ENCODE measurements around the gene FADD.

The FADD gene

DNA sequence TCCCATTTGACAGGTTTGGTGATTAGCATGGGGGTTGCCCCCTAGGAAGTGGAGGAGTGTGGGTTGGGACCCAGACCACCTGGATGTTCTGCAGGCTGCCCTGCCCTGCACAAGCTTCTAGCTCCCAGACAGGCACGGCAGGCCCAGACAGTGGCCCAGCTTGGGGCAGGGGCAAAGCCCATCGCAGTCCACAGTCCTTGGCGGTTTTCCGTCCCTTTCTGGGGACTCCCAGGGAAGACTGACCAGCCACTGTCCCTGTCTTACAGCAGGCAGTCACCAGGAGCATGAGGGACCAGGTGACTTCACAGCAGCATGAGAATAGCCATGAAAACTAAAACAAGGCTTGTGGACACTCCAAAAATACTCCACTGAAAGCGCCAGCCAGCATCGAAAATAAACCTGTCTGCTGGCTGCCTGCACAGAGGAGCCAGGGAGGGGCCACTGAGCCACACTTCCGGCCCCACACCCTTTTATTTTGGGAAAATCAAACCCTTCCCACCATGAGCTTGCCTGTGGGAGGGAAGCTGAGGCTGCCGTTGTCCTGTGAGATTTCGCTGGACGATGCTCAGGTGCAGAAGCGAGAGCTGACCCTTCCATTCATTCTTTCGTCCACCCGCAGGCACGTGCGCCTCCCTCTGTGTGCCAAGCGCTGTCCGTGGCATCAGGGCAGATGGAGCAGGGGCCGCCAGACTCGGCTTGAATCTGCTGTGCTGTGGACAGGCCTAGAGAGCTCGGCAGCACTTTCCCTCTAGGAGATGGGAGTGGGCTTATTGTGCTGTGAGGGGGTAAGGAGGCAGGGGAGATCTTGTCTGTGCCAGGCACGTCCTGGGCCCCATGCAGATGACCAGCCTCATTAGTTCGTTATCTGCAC is 28.0 kb downstream of the FADD start:
- DNase-seq = no peak

DNA sequence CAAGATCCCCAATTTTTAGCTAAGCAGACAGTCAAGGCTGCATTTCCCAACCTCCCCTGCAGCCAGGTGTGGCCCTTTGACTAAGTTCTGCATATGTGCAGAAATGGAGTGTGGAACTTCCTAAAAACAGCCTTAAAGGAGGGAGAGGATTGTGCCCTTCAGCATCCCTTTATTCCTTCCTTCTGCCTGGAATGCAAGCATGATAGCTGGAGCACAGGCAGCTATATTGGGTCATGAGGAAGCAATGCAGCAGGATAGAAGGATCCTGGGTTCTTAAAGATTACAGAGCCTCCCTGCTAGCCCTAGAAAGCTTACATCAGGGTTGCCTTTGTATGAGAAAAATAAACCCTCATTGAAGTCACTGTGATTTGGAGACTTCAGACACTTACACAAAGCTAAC is 29.9 kb downstream of the FADD start:
- DNase-seq = no peak

DNA sequence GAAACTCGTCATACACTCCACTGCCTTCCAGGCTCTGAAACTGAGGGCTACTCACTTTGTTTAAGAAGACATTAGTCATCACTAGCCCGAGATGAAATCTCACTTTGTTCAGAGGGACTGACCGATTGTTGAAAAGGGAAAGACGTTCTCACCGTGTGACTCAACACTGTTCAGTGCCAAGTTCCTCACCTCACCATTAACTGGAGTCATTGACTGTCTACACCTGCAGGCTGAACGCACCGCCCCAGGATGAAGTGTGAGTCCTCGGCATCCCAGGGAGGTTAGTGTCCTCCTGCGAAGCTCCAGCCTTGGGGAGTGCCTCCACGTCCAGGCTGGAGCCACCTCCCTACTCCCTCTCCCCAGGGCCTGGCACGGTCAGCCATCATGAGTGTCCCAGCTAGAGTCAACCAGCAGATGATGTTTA is 30.4 kb downstream of the FADD start:
- no peak for DNase-seq

DNA sequence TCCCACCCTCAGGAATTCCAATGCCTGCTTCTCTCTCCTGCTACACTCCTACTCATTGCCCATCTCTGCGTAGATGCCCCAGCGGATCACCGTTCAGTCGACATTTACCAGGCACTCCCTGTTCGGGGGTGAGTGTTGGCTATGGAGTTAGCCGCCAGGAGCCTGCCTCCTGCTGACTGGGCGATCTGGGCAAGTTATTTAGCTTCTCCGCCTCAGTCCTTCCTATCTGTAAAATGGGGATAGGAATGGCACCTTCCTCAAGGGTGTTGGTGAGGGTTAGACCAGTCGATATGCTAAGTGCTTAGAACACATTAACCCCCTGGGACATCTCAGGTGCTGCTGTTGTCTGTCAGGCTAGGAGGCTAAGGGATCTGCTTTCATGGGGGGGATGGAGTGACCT is 30.9 kb downstream of the FADD start:
- no peak for DNase-seq

DNA sequence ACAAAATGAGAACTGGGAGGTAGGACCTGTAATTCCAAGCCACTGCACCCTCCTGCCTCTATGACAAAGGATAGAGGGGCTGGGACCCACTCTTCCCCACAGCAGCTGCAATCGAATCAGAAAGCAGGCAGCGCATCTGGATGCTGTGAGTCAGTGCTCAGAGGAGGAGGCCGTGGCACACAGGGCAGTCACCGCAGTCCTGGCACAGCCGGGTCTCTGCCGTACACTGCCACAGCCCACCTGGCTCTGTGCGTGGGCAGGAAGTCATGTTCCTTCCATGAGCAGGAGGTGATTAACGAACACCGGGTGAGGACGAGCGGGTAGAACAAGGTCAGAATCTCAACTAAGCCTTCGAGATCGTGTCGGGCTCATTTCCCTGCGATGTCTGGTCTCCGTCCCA is 37.2 kb downstream of the FADD start:
- DNase-seq = no peak

DNA sequence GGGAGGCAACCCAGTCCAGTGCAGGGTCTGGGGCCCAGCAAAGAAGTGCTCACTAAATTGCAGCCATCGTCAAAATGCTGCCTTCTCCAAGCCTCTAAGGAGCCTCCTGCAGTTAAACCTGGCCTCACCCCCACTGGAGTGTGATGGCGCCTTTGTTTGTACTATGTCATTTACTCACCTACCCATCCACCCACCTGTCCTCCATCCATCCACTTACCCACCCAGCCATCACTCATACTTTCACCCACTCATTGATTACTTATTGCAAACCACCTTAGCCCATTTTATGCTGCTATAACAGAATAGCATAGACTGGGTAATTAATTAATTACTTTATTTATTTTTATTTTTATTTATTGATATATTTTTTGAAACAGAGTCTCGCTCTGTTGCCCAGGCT is 38.6 kb downstream of the FADD start:
- no peak for DNase-seq

DNA sequence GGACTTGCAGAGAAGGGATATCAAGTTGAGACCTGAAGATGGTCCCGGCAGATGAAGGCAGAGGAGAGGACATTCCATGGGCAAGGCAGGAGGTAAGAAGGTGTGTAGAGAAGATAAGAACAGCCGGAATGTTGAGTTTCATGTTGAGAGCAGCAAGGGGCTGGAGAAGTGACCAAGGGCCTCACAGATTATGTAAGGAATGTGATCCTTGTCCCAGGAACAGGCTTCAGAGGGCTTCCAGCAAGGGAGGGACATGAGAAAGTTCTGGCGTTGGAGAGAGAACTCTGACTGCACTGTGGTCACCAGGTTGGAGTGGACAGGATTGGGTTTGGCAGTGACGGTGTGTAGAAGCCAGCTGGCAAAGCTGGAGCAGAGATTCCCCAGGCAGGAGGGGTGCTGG is 39.8 kb downstream of the FADD start:
- DNase-seq = no peak

DNA sequence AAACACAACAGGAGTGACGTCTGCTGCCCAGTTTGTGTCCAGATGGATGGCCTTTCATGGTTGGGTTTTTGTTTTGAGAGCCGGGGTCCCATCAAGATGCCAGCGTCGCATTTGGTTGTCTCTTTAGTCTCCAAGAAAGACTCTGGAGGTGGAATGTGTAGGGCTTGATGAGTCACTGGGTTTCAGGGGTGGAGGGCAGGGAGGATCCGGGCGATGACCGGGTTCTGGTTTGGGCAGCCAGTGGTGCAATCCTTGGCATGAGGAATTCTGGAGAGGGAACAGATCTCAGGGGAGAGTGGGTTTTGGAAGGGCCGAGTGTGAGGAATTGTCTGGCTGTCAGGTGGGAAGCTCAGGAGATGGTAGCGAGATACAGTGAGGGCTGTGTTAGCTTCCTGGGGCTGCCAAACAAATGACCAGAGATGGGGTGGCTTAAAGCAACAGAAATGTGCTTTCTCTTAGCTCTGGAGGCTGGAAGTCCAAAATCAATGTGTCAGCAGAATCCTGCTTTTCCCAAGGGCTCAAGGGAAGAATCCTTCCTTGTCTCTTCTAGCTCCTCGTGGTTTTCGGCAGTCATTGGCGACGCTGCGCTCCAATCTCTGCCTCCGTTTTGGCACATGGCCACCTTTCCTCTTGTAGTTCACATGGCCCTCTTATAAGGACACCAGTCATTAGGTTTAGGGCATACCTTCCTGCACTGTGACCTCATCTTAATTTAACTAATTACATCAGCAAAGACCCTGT is 41.0 kb downstream of the FADD start:
- no peak for DNase-seq

DNA sequence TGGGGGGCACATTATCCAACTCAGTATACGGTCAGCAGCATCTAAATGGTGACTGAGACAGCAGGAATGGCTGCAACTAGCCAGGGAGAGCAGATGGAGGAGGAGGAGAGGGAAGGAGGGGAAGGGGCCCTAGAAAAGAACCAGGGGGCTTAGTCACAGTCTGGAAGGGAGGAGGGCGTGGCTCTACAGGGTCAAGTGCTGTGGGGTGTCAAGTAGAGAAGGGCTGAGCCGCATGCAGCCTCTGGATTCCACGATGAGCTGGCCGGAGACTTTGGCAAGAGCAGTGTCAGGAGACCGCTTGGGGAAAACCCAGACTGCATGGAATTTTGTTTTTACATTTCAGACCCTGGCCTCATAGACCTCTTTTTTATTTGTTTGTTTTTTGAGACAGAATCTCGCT is 41.6 kb downstream of the FADD start:
- DNase-seq = no peak

DNA sequence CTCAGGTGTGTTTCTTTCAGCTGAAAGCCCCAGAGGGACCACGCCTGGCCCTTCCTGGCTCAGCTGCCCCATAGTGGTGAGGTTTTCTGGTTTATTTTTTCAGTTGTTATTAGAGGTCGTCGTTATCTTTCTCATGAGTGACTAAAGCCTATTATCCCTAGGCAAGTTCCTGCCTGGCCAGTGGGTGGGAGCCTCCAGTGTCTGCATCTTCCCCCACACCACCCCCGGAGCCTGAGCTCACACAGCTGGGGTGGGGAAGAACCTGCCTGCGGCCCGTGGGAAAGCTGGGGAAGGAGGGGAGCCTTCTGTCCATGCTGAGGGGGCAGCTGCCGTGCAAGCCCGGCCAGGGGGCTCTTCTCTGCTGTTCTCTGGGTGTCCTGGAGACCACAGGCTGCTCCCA is 43.1 kb downstream of the FADD start:
- DNase-seq = no peak

DNA sequence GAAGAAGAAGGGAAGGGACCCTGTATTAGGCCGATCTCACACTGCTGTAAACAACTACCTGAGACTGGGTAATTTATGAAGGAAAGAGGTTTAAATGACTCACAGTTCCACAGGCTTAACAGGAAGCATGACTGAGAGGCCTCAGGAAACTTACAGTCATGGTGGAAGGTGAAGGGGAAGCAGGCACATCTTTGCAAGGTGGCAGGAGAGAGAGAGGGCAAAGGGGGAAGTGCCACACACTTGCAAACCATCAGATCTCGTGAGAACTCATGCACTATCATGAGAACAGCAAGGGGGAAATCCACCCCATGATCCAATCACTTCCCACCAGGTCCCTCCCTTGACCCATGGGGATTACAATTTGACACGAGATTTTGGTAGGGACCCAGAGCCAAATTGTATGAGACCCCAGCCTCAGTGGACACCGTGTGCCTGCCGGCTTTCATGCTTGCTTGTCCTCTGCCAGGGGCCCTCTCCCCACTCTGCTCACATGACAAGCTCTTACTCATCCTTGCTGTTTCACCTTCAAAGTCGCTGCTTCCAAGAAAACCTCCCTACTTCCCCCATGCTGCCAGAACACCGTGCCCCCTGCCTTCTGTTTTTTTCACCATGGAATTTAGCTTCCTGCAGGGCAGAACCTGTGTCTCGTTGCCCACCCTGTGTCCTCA is 44.1 kb downstream of the FADD start:
- DNase-seq = no peak

DNA sequence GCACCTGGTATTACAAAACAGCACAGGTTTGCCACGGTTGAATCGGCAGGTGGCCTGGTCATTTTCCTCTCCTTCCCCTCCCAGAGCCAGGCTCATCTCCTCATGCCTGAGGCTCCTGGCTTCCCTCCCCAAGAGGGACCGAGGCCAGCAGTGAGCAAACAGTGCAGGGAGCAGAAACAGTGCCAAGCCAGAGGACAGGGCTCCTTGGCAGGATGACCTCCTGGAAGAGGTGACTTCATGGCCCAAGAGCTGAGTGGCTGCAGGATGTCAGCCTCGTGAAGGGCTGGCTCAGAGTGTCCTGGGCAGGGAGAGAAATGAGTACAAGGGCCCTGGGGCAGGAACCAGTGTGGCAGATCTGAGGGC is 44.6 kb downstream of the FADD start:
- peak in 1 of 56 donors; percentile 33 for DNase-seq

DNA sequence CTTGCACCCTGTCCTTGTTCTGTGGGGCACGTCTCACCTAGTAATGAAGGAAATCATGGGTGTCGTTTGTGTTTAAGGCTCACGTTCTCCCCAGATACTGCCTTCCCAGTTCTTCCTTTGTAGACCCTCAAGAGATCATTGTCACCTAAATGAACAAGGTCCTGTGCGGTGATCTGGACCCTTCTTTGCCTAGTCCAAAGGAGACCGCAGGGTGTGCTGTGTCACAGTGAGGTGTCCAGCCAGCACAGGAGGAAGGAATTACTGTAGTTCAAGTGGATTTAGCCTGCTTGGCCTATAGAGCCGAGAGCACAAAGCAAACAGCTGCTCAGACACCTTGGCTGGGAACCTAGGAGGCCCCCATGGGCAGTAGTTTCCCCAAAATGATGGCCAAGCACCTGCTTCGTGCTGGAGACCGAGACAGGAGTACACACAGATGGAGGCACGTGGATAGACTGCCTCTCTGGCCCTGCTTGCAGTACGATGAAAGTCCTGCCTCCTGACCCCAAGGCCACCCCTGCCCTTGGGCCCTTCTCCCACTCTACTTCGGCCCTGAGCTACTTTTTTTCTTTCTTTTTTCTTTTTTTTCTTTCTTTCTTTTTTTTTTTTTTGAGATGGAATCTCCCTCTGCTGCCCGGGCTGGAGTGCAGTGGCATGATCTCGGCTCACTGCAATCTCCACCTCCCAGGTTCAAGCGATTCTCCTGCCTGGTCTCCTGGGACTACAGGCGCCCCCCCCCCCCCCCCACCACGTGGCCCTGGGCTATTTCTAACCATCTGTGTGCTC is 48.0 kb downstream of the FADD start:
- DNase-seq = no peak

DNA sequence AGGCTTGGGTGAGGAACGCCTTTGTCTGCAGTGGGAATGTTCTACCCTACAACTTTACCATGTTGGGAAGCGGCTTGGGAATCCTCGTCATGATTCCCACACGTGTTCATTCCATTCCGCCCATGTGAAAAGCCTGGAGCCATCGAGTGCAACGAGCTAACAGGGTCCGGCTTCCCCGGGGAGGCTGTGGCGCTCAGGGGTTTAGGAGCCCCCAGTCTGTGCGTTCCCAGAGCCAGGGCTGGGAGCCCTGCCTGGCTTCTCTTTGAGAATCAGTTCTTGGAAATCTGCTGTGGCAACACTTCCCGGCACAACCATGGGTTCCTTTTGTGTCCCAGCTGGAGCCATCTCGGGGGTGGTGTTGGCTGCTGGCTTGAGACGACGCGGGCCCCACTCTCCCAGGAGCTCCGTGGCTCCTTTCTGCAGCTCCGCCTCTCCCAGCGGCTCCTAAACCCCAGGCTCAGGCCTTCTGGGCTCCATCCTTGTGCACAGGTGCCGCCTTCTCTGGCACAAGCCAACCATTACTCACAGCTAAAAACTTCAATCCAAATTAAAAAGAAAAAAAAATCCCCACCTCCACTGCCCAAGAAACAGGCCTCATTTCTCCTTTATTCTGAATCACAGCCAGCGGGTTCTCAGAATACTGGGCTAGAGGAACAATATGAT is 48.7 kb downstream of the FADD start:
- peak in 26 of 56 donors; percentile 5 to 73 (median 30) for DNase-seq

DNA sequence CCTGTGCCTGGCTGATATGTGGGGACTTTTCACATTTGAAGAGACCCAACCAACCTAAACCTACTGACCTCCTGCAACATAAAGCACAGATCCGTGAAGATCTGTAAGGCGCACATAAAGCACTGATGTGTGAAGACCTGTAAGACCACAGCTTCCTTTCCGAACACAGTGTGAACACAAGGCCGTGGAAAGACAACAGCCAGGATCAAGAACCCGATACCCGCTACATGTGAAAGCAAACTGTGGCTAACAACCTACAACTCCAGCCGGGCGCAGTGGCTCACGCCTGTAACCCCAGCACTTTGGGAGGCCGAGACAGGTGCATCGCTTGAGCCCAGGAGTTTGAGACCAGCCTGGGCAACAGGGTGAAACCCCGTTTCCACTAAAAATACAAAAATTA is 49.7 kb downstream of the FADD start:
- no peak for DNase-seq

DNA sequence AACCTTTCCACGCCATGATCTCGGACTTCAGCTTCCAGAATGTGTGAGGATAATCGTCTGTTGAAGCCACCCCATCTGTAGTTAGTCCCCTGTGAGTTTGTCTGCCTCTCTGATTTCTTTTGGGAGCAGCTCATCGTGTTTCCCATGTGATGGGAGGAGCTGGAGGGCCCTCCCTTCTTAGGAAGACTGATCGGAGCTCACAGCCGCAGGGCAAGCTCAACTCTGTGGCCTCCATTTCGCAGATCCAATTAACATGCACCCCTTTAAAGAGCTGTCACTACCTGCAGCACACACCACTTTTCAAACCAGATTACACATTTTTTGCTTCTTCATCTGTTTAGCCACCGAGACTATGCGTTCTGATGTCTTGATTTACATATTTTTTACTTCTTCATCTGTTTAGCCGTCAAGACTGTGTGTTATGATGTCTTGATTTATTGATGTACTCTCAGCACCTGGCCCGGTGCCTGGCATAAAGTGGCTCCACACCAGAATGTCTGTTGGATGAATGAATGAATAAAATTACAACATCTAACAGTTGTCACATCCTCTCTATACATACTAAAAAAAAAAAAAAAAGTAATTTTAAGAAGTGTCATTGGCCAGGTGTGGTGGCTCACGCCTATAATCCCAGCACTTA is 52.5 kb downstream of the FADD start:
- DNase-seq = no peak

Measured in amygdala (tissue), 56 donors.